Loucy (cell line): ENCODE measurements around the gene DNAH1.

Source experiments
- H2AFZ ChIP-seq: fragments of 200-600 bp; sonication (generic); 2 replicates; pipeline ENCODE4 v1.6.0; 2016; ENCODE audit warnings: antibody characterized with exemption, mild to moderate bottlenecking, low read length, moderate library complexity
- H3F3A ChIP-seq: fragments of 200-600 bp; 2 replicates; pipeline ENCODE4 v1.6.0; 2016; ENCODE audit warnings: antibody characterized with exemption, low read depth, mild to moderate bottlenecking
- H3K27me3 ChIP-seq: fragments of 200-600 bp; sonication (generic); 2 replicates; pipeline ENCODE4 v1.6.1; 2014; ENCODE audit warnings: low read length, mild to moderate bottlenecking; ENCODE audit not compliant: insufficient read depth, poor library complexity, severe bottlenecking
- H3K36me3 ChIP-seq: fragments of 200-600 bp; sonication (generic); 2 replicates; pipeline ENCODE4 v1.6.1; 2016; ENCODE audit warnings: low read length; ENCODE audit not compliant: insufficient read depth
- H3K4me1 ChIP-seq: fragments of 200-600 bp; sonication (generic); 2 replicates; pipeline ENCODE4 v1.5.1; 2014; ENCODE audit warnings: low read length, mild to moderate bottlenecking; ENCODE audit not compliant: insufficient read depth, poor library complexity, severe bottlenecking
- H3K4me2 ChIP-seq: fragments of 200-600 bp; sonication (generic); 2 replicates; pipeline ENCODE4 v1.6.0; 2014; ENCODE audit warnings: antibody characterized with exemption, low read length, low read depth, mild to moderate bottlenecking; ENCODE audit not compliant: poor library complexity, severe bottlenecking
- H3K4me3 ChIP-seq: fragments of 200-600 bp; sonication (generic); 2 replicates; pipeline ENCODE4 v1.5.1; 2014; ENCODE audit warnings: low read length, mild to moderate bottlenecking, mixed read lengths; ENCODE audit not compliant: poor library complexity, severe bottlenecking
- H3K79me2 ChIP-seq: fragments of 200-600 bp; sonication (generic); 2 replicates; pipeline ENCODE4 v1.6.1; 2014; ENCODE audit warnings: low read length; ENCODE audit not compliant: insufficient read depth
- H3K9ac ChIP-seq: fragments of 200-600 bp; sonication (generic); 2 replicates; pipeline ENCODE4 v1.6.0; 2014; ENCODE audit warnings: mild to moderate bottlenecking, low read depth, low read length, moderate library complexity; ENCODE audit not compliant: poor library complexity, severe bottlenecking
- H3K9me2 ChIP-seq: fragments of 200-600 bp; sonication (generic); replicated peaks from 2 replicates; pipeline ENCODE4 v1.6.1; 2016; ENCODE audit warnings: low read depth, low read length, mixed read lengths
- H3K9me3 ChIP-seq: fragments of 200-600 bp; sonication (generic); 2 replicates; pipeline ENCODE4 v1.6.1; 2014; ENCODE audit warnings: mild to moderate bottlenecking, antibody characterized with exemption, low read length, low read depth; ENCODE audit not compliant: insufficient read depth
- H4K20me1 ChIP-seq: fragments of 200-600 bp; sonication (generic); 2 replicates; pipeline ENCODE4 v1.6.0; 2014; ENCODE audit warnings: antibody characterized with exemption, low read length, mild to moderate bottlenecking; ENCODE audit not compliant: insufficient read depth, poor library complexity, severe bottlenecking
- CTCF ChIP-seq: fragments of 200-600 bp; sonication (generic); conservative IDR thresholded peaks from 2 replicates; pipeline ENCODE4 v1.5.1; 2014; ENCODE audit warnings: mild to moderate bottlenecking, antibody characterized with exemption, low read length
- EZH2phosphoT487 ChIP-seq: fragments of 200-600 bp; IDR thresholded peaks from 2 replicates; pipeline ENCODE4 v1.6.1; 2018; ENCODE audit warnings: antibody characterized with exemption, mild to moderate bottlenecking, moderate library complexity, borderline replicate concordance

DNAH1 gene

GRCh38 chr3:52364322-52365035, 48.4 kb downstream of the DNAH1 start:
- Histone ChIP-seq H4K20me1 (no peaks in the 10 kb centered on the region), H3K36me3 (no peaks in the 10 kb centered on the region), H3K79me2 (no peaks in the 10 kb centered on the region), H3K9ac (no peak overlapping the region), H3F3A (no peaks in the 10 kb centered on the region), H3K9me2 (no peaks in the 10 kb centered on the region), H3K27me3 (no peaks in the 10 kb centered on the region), H3K9me3 (no peaks in the 10 kb centered on the region), H3K4me2 (no peak overlapping the region), H3K4me1 (no peaks in the 10 kb centered on the region), H2AFZ (no peak overlapping the region), H3K4me3 (no peak overlapping the region)
- TF ChIP-seq CTCF: no peak
- no peak for TF ChIP-seq EZH2phosphoT487

GRCh38 chr3:52366527-52366926, 50.4 kb downstream of the DNAH1 start:
- H3K9me3 ChIP-seq: no peaks in the 10 kb centered on the region
- H3K4me3 ChIP-seq: no peak overlapping the region
- H4K20me1 ChIP-seq: no peaks in the 10 kb centered on the region
- no peaks in the 10 kb centered on the region for H3K9me2 ChIP-seq
- no peaks in the 10 kb centered on the region for H3F3A ChIP-seq
- H3K4me2 ChIP-seq: no peak overlapping the region
- H3K27me3 ChIP-seq: no peaks in the 10 kb centered on the region
- no peaks in the 10 kb centered on the region for H3K4me1 ChIP-seq
- TF ChIP-seq CTCF (no peak), EZH2phosphoT487 (no peak)
- no peak overlapping the region for H3K9ac ChIP-seq
- H3K79me2 ChIP-seq: no peaks in the 10 kb centered on the region
- no peak overlapping the region for H2AFZ ChIP-seq
- no peaks in the 10 kb centered on the region for H3K36me3 ChIP-seq

- Histone ChIP-seq H2AFZ (no peak overlapping the region), H3K4me2 (no peak overlapping the region), H3K36me3 (no peaks in the 10 kb centered on the region), H4K20me1 (no peaks in the 10 kb centered on the region), H3K27me3 (no peaks in the 10 kb centered on the region), H3K4me3 (no peak overlapping the region), H3K9ac (no peak overlapping the region), H3K4me1 (no peaks in the 10 kb centered on the region), H3F3A (no peaks in the 10 kb centered on the region), H3K9me3 (no peaks in the 10 kb centered on the region), H3K9me2 (no peaks in the 10 kb centered on the region), H3K79me2 (no peaks in the 10 kb centered on the region)
- TF ChIP-seq CTCF: no peak
- no peak for TF ChIP-seq EZH2phosphoT487
Observed at GRCh38 chr3:52367891-52368880, 52.1 kb downstream of the DNAH1 start.
